Prostate gland (tissue), 2 donors: ENCODE measurements around the gene UBASH3B. TPM values are rescaled to one million over a fixed set of nuclear protein-coding genes. Genes with fewer than 3 reads are reported as not detected.

Experiments
- DNase-seq: peaks from one replicate; pipeline ENCODE4 v3.0.0-alpha.2; 2019; ENCODE audit warnings: low spot score
- H3K27ac ChIP-seq, 2 donors: fragments of 200-600 bp; sonication (generic); 2 replicates each; pipeline ENCODE4 v1.5.1; 2017 to 2019
- H3K27me3 ChIP-seq: fragments of 200-600 bp; sonication (generic); replicated peaks from 2 replicates; pipeline ENCODE4 v1.5.1; 2019; ENCODE audit not compliant: insufficient read depth
- H3K36me3 ChIP-seq, 2 donors: fragments of 200-600 bp; sonication (generic); 1 replicate in 1 of 2; 2 replicates in 1 of 2; pipeline versions ENCODE4 v1.5.1 to v1.8.1; 2017 to 2019
- H3K4me1 ChIP-seq: fragments of 200-600 bp; sonication (generic); replicated peaks from 2 replicates; pipeline ENCODE4 v1.5.1; 2019
- H3K4me3 ChIP-seq, 2 donors: fragments of 200-600 bp; sonication (generic); 2 replicates each; pipeline ENCODE4 v1.5.1; 2017 to 2019
- H3K9me3 ChIP-seq: fragments of 200-600 bp; sonication (generic); 2 replicates; pipeline ENCODE4 v1.5.1; 2017
- POLR2A ChIP-seq: fragments of 450-650 bp; IDR thresholded peaks from one replicate; pipeline ENCODE4 v1.6.1; 2016; ENCODE audit warnings: antibody characterized with exemption, mild to moderate bottlenecking
- POLR2AphosphoS5 ChIP-seq: sonication (generic); formaldehyde crosslinking; IDR thresholded peaks from one replicate; pipeline ENCODE4 v1.6.1; 2017; ENCODE audit warnings: antibody characterized with exemption
- WGBS: methylation state at CpG from one replicate; pipeline ENCODE4 v1.1.5; 2018; 5-methylcytosine and 5-hydroxymethylcytosine counted together
- intact Hi-C: fragments of 100-400 bp; cut with DNase I; formaldehyde crosslinking; loops from one replicate; pipeline ENCODE4 v1.14.2; 2022
- total RNA-seq, 2 donors: library from RNA; depleted of rRNA; stranded (reverse); fragments of >200 nt; gene quantifications; one replicate each; pipeline ENCODE4 v1.1.0, GENCODE V29; 2016
- TF ChIP-seq, protein P1 (sequence below), 4 experiments: fragments of 200-600 bp in 2 of 4; fragments of 450-650 bp in 2 of 4; sonication (generic) in 2 of 4; IDR thresholded peaks; 1 replicate in 3 of 4; 2 replicates in 1 of 4; pipeline ENCODE4 v1.5.1; 2016 to 2019; ENCODE audit warnings: antibody characterized with exemption in 4 of 4, mild to moderate bottlenecking in 2 of 4, moderate library complexity in 2 of 4

UBASH3B gene
- total RNA-seq, 2 donors from 2014 or later: 1.9 to 9.9 TPM

DNA sequence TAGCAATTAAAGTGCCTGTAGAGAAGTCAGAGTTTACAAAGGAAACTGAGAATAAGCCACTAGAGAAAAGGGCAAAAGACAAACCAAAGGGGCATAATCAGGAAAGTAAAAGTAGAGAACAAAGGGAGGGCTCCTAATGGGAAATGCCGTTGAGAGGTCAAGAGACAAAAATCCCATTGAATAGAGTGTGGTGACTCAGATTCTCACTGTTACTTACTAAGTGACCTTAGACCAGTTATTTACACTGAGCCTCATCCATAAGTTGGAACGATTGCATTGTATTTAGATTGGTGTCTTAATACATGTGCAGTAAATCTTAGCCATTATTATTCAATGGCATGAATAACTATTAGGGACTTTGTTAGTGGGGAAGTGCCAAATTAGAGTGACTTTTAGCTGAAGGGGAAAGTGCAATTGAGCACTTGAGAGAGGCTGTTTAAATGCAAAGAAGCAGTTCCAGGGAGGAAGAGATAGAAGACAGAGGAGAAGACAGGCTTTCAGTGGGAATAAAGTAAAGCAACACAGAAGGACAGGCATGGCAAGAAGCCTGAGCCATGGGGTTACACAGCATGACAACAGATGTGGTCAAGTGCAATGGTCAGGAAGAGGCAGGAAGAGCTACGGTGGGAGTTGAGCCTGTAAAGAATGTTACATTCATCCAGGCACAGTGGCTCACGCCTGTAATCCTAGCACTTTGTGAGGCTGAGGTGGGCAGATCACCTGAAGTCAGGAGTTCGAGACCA, 82.6 kb downstream of the UBASH3B start:
- TF ChIP-seq, protein P1, sequence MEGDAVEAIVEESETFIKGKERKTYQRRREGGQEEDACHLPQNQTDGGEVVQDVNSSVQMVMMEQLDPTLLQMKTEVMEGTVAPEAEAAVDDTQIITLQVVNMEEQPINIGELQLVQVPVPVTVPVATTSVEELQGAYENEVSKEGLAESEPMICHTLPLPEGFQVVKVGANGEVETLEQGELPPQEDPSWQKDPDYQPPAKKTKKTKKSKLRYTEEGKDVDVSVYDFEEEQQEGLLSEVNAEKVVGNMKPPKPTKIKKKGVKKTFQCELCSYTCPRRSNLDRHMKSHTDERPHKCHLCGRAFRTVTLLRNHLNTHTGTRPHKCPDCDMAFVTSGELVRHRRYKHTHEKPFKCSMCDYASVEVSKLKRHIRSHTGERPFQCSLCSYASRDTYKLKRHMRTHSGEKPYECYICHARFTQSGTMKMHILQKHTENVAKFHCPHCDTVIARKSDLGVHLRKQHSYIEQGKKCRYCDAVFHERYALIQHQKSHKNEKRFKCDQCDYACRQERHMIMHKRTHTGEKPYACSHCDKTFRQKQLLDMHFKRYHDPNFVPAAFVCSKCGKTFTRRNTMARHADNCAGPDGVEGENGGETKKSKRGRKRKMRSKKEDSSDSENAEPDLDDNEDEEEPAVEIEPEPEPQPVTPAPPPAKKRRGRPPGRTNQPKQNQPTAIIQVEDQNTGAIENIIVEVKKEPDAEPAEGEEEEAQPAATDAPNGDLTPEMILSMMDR (IDR thresholded peaks at IDR 0.05): no peak
- TF ChIP-seq POLR2A (no peak), POLR2AphosphoS5 (no peak)
- Histone ChIP-seq H3K27ac (no peak overlapping the region), H3K9me3 (no peaks in the 10 kb centered on the region), H3K36me3 (no peaks in the 10 kb centered on the region), H3K4me3 (no peak overlapping the region), H3K4me1 (no peaks in the 10 kb centered on the region), H3K27me3 (no peaks in the 10 kb centered on the region)
- no peak for DNase-seq
- intact Hi-C loops: no loop called here
- WGBS: 76% methylated on average over 5 of the region's 5 CpGs

DNA sequence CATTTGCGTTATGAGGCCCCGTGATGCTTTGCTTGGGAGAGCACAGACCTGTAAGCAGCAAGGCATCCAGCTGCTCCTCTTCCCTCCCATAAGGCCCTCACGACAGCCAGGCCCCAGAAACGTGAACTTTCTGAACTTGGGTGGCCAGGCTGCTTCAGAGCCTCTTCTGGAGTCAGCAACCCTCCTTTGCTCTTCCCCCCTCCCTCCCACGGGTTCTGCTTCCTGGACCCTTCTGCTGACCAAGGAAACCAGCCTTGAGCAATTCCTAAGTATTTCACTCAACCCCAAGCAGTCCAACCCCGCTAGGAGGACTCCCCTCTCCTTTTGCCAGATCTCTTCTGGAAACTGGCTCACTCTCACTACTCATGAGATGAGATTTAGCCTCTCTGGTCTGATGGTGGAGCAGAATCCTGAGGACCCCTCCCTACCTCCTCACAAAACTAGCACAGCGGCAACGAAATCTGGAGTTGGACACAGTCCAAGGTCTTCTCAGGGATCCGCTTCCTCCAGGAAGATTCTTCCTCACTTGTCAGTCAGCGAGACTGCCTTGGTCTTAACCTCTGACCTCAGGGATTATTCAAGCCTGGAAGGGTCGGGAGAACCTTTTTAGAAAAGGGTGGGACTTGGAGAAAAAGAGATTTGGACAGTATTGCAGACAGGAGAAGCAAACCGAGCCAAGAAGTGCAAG, 86.2 kb downstream of the UBASH3B start:
- intact Hi-C loops: no loop called here
- H3K36me3 ChIP-seq: no peaks in the 10 kb centered on the region
- H3K9me3 ChIP-seq: no peaks in the 10 kb centered on the region
- H3K4me1 ChIP-seq: no peaks in the 10 kb centered on the region
- no peak for DNase-seq
- WGBS: 56% methylated on average over 12 of the region's 12 CpGs
- H3K27me3 ChIP-seq: no peaks in the 10 kb centered on the region
- H3K4me3 ChIP-seq: no peak overlapping the region
- TF ChIP-seq POLR2AphosphoS5: no peak
- TF ChIP-seq, protein P1 (IDR thresholded peaks at IDR 0.05): no peak
- H3K27ac ChIP-seq: no peak overlapping the region

DNA sequence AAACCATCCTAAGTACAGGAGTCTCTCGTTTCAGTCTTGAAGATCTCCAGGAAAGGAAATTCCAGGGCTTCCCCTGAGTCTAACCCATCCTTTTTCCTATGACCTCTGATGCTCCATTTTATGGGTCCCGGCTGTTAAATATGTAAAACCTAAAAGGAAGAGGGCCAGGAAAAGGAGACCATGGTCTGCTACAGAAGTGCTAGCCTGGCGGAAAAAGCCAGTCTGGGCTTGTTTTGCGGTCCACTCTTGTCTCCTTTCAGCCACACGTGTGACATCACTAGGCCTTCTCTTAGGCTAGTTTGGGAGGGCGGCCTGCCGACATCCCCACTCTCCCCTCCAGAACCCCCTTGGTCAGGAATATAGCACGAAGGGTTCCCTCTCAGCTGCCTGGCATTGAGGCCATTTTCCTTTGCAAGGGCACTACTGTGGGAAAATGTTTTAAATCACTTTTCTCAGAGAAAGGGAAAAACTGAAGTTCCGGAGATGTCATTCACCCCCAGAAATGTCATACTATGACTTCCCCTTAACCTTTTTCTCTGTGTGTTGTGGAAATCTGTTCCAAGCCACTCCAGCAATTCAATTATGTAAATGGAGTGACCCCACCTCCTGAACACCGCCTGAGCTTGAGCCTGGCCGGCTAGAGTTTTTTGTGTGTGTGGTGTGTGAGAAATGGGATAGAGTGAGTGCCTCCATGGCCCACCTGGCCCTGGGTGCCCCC, 86.9 kb downstream of the UBASH3B start:
- Histone ChIP-seq H3K36me3 (no peaks in the 10 kb centered on the region), H3K4me1 (no peaks in the 10 kb centered on the region), H3K4me3 (no peak overlapping the region), H3K9me3 (no peaks in the 10 kb centered on the region), H3K27ac (no peak overlapping the region), H3K27me3 (no peaks in the 10 kb centered on the region)
- TF ChIP-seq POLR2A (no peak), POLR2AphosphoS5 (no peak)
- TF ChIP-seq, protein P1 (IDR thresholded peaks at IDR 0.05): no peak
- intact Hi-C loops: no loop called here
- no peak for DNase-seq
- 70% methylated on average over 11 of the region's 11 CpGs for WGBS

DNA sequence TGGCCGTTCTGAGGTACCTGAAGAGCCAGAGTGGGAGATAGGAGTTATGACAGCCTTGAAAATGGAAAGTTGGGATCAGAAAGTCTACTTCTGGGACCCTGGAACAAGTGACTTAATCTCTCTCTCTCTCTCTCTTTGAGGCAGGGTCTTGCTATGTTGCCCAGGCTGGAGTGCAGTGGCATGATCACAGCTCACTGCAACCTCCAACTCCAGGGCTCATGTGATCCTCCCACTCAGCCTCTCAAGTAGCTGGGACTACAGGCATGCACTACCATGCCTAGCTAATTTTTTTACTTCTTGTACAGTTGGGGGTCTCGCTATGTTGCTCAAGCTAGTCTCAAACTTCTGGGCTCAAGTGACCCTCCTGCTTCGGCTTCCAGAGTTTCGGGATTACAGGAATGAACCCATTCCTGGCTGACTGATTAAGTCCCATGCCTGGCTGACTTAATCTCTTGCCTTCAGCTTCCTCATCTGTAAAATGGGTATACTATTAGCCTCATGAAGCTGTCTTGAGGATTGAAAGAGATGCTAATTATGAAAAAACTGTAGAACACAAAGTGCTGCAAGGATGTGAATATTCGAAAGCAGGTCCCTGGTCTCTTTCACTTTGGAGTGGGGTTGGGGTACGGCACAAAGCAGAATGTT, 87.7 kb downstream of the UBASH3B start:
- Histone ChIP-seq H3K9me3 (no peaks in the 10 kb centered on the region), H3K27ac (no peak overlapping the region), H3K27me3 (no peaks in the 10 kb centered on the region), H3K36me3 (no peaks in the 10 kb centered on the region), H3K4me3 (no peak overlapping the region), H3K4me1 (no peaks in the 10 kb centered on the region)
- intact Hi-C loops: no loop called here
- TF ChIP-seq, protein P1 (IDR thresholded peaks at IDR 0.05): no peak
- TF ChIP-seq POLR2AphosphoS5: no peak
- no peak for TF ChIP-seq POLR2A
- WGBS: 99% methylated on average over 6 of the region's 6 CpGs
- DNase-seq: no peak
